ENCODE data around the gene BAD. TPM values are rescaled to one million over a fixed set of nuclear protein-coding genes. Genes with fewer than 3 reads are reported as not detected.
"Not testable (repeated sequence)": the region's sequence is repeated elsewhere in the genome, so short reads cannot be mapped to it uniquely, and the experiment has no call there.

The BAD gene
- total RNA-seq, result 28.2 TPM

- peak; percentile 96 for DNase-seq
These were observed at the start of gene BAD for GRCh38 chr11:64284048-64284961. TSS of gene BAD (minus strand) at chr11:64284665. CDS start at chr11:64284368, 297 bp downstream.

- DNase-seq, result no peak
These were observed 49.1 kb upstream of the BAD start for GRCh38 chr11:64333556-64333955.

- DNase-seq, result no peak
These were observed 47.3 kb upstream of the BAD start for GRCh38 chr11:64331569-64332371.

- DNase-seq, result no peak
These were observed 46.4 kb upstream of the BAD start for GRCh38 chr11:64330888-64331287.

GRCh38 chr11:64327993-64328392 is 43.5 kb upstream of the BAD start:
- no peak for DNase-seq

- no peak for DNase-seq
These were observed 42.9 kb upstream of the BAD start for GRCh38 chr11:64327375-64327774.

- DNase-seq, result no peak
These were observed 40.4 kb upstream of the BAD start for GRCh38 chr11:64324692-64325469.

GRCh38 chr11:64323984-64324383 is 39.5 kb upstream of the BAD start:
- DNase-seq, result not testable (repeated sequence)

GRCh38 chr11:64323373-64323772 is 38.9 kb upstream of the BAD start:
- no peak for DNase-seq

- no peak for DNase-seq
These were observed 38.4 kb upstream of the BAD start for GRCh38 chr11:64322925-64323260.

- no peak for DNase-seq
These were observed 37.1 kb upstream of the BAD start for GRCh38 chr11:64321533-64321932.

- no peak for DNase-seq
These were observed 36.6 kb upstream of the BAD start for GRCh38 chr11:64321026-64321425.

- no peak for DNase-seq
These were observed 36.1 kb upstream of the BAD start for GRCh38 chr11:64320556-64320955.

GRCh38 chr11:64318766-64319761 is 34.6 kb upstream of the BAD start:
- DNase-seq, result no peak

GRCh38 chr11:64317961-64318765 is 33.7 kb upstream of the BAD start, which contains the start of gene PRDX5:
TSS of gene PRDX5 (plus strand) at chr11:64318121. CDS start at chr11:64318216, 95 bp downstream.
- peak; percentile 96 for DNase-seq

- DNase-seq, result peak; percentile 95
These were observed 33.0 kb upstream of the BAD start, which contains the start of gene TRMT112 for GRCh38 chr11:64317325-64317960. TSS of gene TRMT112 (minus strand) at chr11:64317559. CDS start at chr11:64317526, 33 bp downstream.

- DNase-seq, result no peak
These were observed 32.3 kb upstream of the BAD start for GRCh38 chr11:64316672-64317324.

GRCh38 chr11:64315667-64316526 is 31.4 kb upstream of the BAD start:
- not testable (repeated sequence) for DNase-seq
